ENCODE results near the gene FAM89A.

Gene FAM89A

DNA sequence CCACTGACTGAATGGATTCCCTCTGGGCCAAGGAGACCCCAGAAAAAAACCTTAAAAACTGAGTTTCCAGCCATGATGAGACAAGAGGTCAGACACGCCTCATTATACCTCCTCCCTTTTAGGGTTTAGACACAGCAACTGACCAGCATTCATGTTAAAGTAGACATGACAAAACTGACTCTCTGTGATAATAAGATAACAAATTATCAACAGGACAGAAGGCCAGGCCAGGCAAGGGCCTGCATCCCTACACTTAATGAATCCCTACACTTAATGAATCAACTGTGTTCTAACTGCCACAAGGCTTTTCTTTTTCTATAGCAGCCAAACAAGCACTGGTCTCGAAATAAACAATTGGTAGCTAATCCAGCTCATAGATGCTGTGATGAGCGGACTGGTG is 33.3 kb upstream of the FAM89A start:
- 85% methylated on average over 3 of the region's 3 CpGs for WGBS
- peaks cover 3% of the 10 kb centered on the region for H3K4me1 ChIP-seq (ENCODE audit: control insufficient read depth, insufficient read depth, low read depth, low read length)
- no peaks in the 10 kb centered on the region for H3K9me3 ChIP-seq (ENCODE audit: control insufficient read depth, low read length)

GRCh38 chr1:231072502-231073094 is 32.5 kb upstream of the FAM89A start:
- no peaks in the 10 kb centered on the region for H3K9me3 ChIP-seq (ENCODE audit: control insufficient read depth, low read length)
- no peak for DNase-seq
- H3K79me1 ChIP-seq (replicated peaks; ENCODE audit: low read length, poor library complexity, severe bottlenecking), result no peaks in the 10 kb centered on the region
- no peak overlapping the region for H3K27ac ChIP-seq (ENCODE audit: low read length, poor library complexity, severe bottlenecking)
- no peak overlapping the region for H2BK5ac ChIP-seq (ENCODE audit: low read depth, low read length, poor library complexity, severe bottlenecking)
- H2BK12ac ChIP-seq (ENCODE audit: low read length in 2 of 2), result no peak overlapping the region
- no peak overlapping the region for H3K4ac ChIP-seq (ENCODE audit: low read depth in 1 of 2, low read length in 2 of 2)
- no peak overlapping the region for H4K8ac ChIP-seq (ENCODE audit: low read length)
- no peak overlapping the region for H3K23ac ChIP-seq (ENCODE audit: low read length in 2 of 2)
- H3K4me2 ChIP-seq (ENCODE audit: low read length, poor library complexity, severe bottlenecking), result no peak overlapping the region
- no peak overlapping the region for H2BK15ac ChIP-seq (ENCODE audit: low read depth, poor library complexity, severe bottlenecking)
- H3K4me3 ChIP-seq (ENCODE audit: insufficient read depth in 1 of 2, low read depth in 1 of 2, low read length in 2 of 2), result no peak overlapping the region
- H3K27me3 ChIP-seq (ENCODE audit: control insufficient read depth in 1 of 2, insufficient read depth in 1 of 2, low read length in 2 of 2), result peaks cover 5 to 28% of the 10 kb centered on the region in 2 experiments
- H4K91ac ChIP-seq (ENCODE audit: low read length), result no peak overlapping the region
- H3K9ac ChIP-seq (ENCODE audit: low read length), result no peak overlapping the region
- H3K36me3 ChIP-seq (ENCODE audit: control insufficient read depth in 1 of 2, insufficient read depth in 2 of 2, low read depth in 1 of 2, low read length in 2 of 2), result no peaks in the 10 kb centered on the region
- no peak overlapping the region for H2AK5ac ChIP-seq (ENCODE audit: low read length, severe bottlenecking)
- no peak overlapping the region for H2AFZ ChIP-seq (ENCODE audit: low read depth, low read length)
- H3K4me1 ChIP-seq (ENCODE audit: control insufficient read depth, insufficient read depth, low read depth, low read length), result peaks cover 3% of the 10 kb centered on the region
- 85% methylated on average over 2 of the region's 3 CpGs for WGBS
- no peak overlapping the region for H3K14ac ChIP-seq (ENCODE audit: low read length in 2 of 2)
- H2BK120ac ChIP-seq (ENCODE audit: low read depth, low read length), result no peak overlapping the region
- H3K18ac ChIP-seq (ENCODE audit: low read depth in 1 of 2, low read length in 2 of 2), result no peak overlapping the region

More for the DNA sequence above, 33.3 kb upstream of the FAM89A start:
- Histone ChIP-seq H2BK12ac (ENCODE audit: low read length in 2 of 2) (no peak overlapping the region), H3K27me3 (ENCODE audit: control insufficient read depth in 1 of 2, insufficient read depth in 1 of 2, low read length in 2 of 2) (peaks cover 5 to 28% of the 10 kb centered on the region in 2 experiments), H2BK120ac (ENCODE audit: low read depth, low read length) (no peak overlapping the region), H4K91ac (ENCODE audit: low read length) (no peak overlapping the region), H2BK15ac (ENCODE audit: low read depth, poor library complexity, severe bottlenecking) (no peak overlapping the region), H4K8ac (ENCODE audit: low read length) (no peak overlapping the region), H3K27ac (ENCODE audit: low read length, poor library complexity, severe bottlenecking) (no peak overlapping the region), H3K4me2 (ENCODE audit: low read length, poor library complexity, severe bottlenecking) (no peak overlapping the region), H3K14ac (ENCODE audit: low read length in 2 of 2) (no peak overlapping the region), H3K9ac (ENCODE audit: low read length) (no peak overlapping the region), H2AFZ (ENCODE audit: low read depth, low read length) (no peak overlapping the region), H2BK5ac (ENCODE audit: low read depth, low read length, poor library complexity, severe bottlenecking) (no peak overlapping the region), H3K23ac (ENCODE audit: low read length in 2 of 2) (no peak overlapping the region), H2AK5ac (ENCODE audit: low read length, severe bottlenecking) (no peak overlapping the region), H3K4ac (ENCODE audit: low read depth in 1 of 2, low read length in 2 of 2) (no peak overlapping the region), H3K79me1 (replicated peaks; ENCODE audit: low read length, poor library complexity, severe bottlenecking) (no peaks in the 10 kb centered on the region), H3K4me3 (ENCODE audit: insufficient read depth in 1 of 2, low read depth in 1 of 2, low read length in 2 of 2) (no peak overlapping the region), H3K36me3 (ENCODE audit: control insufficient read depth in 1 of 2, insufficient read depth in 2 of 2, low read depth in 1 of 2, low read length in 2 of 2) (no peaks in the 10 kb centered on the region), H3K18ac (ENCODE audit: low read depth in 1 of 2, low read length in 2 of 2) (no peak overlapping the region)
- no peak for DNase-seq

GRCh38 chr1:231072041-231072440 is 32.0 kb upstream of the FAM89A start:
- Histone ChIP-seq H2BK15ac (ENCODE audit: low read depth, poor library complexity, severe bottlenecking) (no peak overlapping the region), H3K27ac (ENCODE audit: low read length, poor library complexity, severe bottlenecking) (no peak overlapping the region), H3K18ac (ENCODE audit: low read depth in 1 of 2, low read length in 2 of 2) (no peak overlapping the region), H3K4me3 (ENCODE audit: insufficient read depth in 1 of 2, low read depth in 1 of 2, low read length in 2 of 2) (no peak overlapping the region), H2AFZ (ENCODE audit: low read depth, low read length) (no peak overlapping the region), H4K91ac (ENCODE audit: low read length) (no peak overlapping the region), H3K14ac (ENCODE audit: low read length in 2 of 2) (no peak overlapping the region), H3K79me1 (replicated peaks; ENCODE audit: low read length, poor library complexity, severe bottlenecking) (no peaks in the 10 kb centered on the region), H2BK12ac (ENCODE audit: low read length in 2 of 2) (no peak overlapping the region), H3K9ac (ENCODE audit: low read length) (no peak overlapping the region), H3K4me1 (ENCODE audit: control insufficient read depth, insufficient read depth, low read depth, low read length) (peaks cover 3% of the 10 kb centered on the region), H2AK5ac (ENCODE audit: low read length, severe bottlenecking) (no peak overlapping the region), H4K8ac (ENCODE audit: low read length) (no peak overlapping the region), H3K36me3 (ENCODE audit: control insufficient read depth in 1 of 2, insufficient read depth in 2 of 2, low read depth in 1 of 2, low read length in 2 of 2) (no peaks in the 10 kb centered on the region), H3K4me2 (ENCODE audit: low read length, poor library complexity, severe bottlenecking) (no peak overlapping the region), H3K27me3 (ENCODE audit: control insufficient read depth in 1 of 2, insufficient read depth in 1 of 2, low read length in 2 of 2) (peaks cover 5 to 30% of the 10 kb centered on the region in 2 experiments), H3K23ac (ENCODE audit: low read length in 2 of 2) (no peak overlapping the region), H2BK5ac (ENCODE audit: low read depth, low read length, poor library complexity, severe bottlenecking) (no peak overlapping the region), H2BK120ac (ENCODE audit: low read depth, low read length) (no peak overlapping the region), H3K9me3 (ENCODE audit: control insufficient read depth, low read length) (no peaks in the 10 kb centered on the region), H3K4ac (ENCODE audit: low read depth in 1 of 2, low read length in 2 of 2) (no peak overlapping the region)
- DNase-seq, result no peak
- WGBS, result 89% methylated on average over 4 of the region's 6 CpGs

DNA sequence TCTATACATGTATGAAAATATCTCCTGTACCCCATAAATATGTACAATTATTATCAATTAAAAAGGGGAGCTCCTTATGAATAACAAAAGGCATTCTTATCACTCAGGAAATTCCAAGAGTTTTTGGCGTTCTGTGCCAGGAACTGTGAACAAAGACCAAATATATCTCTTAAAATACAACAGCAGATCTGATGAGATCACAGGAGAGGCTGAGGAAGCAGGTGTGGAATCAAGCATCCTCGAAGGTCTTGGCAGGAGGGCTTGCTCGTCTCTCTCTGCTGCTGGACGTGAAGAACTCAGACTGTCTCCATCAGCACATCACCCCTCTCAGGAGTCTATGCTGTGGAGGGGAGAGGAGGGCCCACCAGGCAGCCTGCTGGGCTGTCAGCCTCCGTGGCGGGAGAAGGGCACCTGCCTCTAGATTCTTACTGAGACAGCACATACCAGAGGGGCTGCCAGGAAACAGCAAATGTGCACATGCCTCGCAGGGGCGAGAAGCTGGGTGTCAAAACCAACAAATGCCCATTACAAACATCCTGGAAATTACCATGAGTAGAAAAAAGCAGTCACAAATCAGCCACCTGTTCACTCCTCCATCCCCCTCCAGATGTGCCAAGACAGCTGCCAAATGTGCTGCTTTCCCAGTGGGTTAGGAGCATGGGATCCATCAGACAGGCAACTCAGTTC is 30.8 kb upstream of the FAM89A start:
- Histone ChIP-seq H3K27me3 (ENCODE audit: control insufficient read depth in 1 of 2, insufficient read depth in 1 of 2, low read length in 2 of 2) (peaks cover 5 to 31% of the 10 kb centered on the region in 2 experiments), H3K9me3 (ENCODE audit: control insufficient read depth, low read length) (no peaks in the 10 kb centered on the region), H2AFZ (ENCODE audit: low read depth, low read length) (no peak overlapping the region), H3K4me2 (ENCODE audit: low read length, poor library complexity, severe bottlenecking) (no peak overlapping the region), H3K9ac (ENCODE audit: low read length) (no peak overlapping the region), H3K14ac (ENCODE audit: low read length in 2 of 2) (no peak overlapping the region), H4K8ac (ENCODE audit: low read length) (no peak overlapping the region), H3K4ac (ENCODE audit: low read depth in 1 of 2, low read length in 2 of 2) (no peak overlapping the region), H2BK12ac (ENCODE audit: low read length in 2 of 2) (no peak overlapping the region), H3K79me1 (replicated peaks; ENCODE audit: low read length, poor library complexity, severe bottlenecking) (no peaks in the 10 kb centered on the region), H2AK5ac (ENCODE audit: low read length, severe bottlenecking) (no peak overlapping the region), H3K4me3 (ENCODE audit: insufficient read depth in 1 of 2, low read depth in 1 of 2, low read length in 2 of 2) (no peak overlapping the region), H3K18ac (ENCODE audit: low read depth in 1 of 2, low read length in 2 of 2) (no peak overlapping the region), H3K27ac (ENCODE audit: low read length, poor library complexity, severe bottlenecking) (no peak overlapping the region), H2BK5ac (ENCODE audit: low read depth, low read length, poor library complexity, severe bottlenecking) (no peak overlapping the region), H3K4me1 (ENCODE audit: control insufficient read depth, insufficient read depth, low read depth, low read length) (peaks cover 3% of the 10 kb centered on the region), H3K36me3 (ENCODE audit: control insufficient read depth in 1 of 2, insufficient read depth in 2 of 2, low read depth in 1 of 2, low read length in 2 of 2) (no peaks in the 10 kb centered on the region), H3K23ac (ENCODE audit: low read length in 2 of 2) (no peak overlapping the region), H4K91ac (ENCODE audit: low read length) (no peak overlapping the region), H2BK15ac (ENCODE audit: low read depth, poor library complexity, severe bottlenecking) (no peak overlapping the region), H2BK120ac (ENCODE audit: low read depth, low read length) (no peak overlapping the region)
- 85% methylated on average over 5 of the region's 8 CpGs for WGBS
- no peak for DNase-seq

Measured in mesenchymal stem cell (in vitro differentiated cells and primary cell).